Vagina (tissue), 2 donors: ENCODE data around the gene NARS2.

ENCODE experiments used
- CTCF ChIP-seq, 3 experiments: fragments of 450-650 bp in 2 of 3; fragments of 200-600 bp in 1 of 3; sonication (generic) in 1 of 3; IDR thresholded peaks; one replicate each; pipeline ENCODE4 v1.5.1; 2017 to 2019; ENCODE audit warnings: antibody characterized with exemption in 3 of 3, mild to moderate bottlenecking in 2 of 3, moderate library complexity in 2 of 3
- POLR2AphosphoS5 ChIP-seq, 2 donors: sonication (generic); formaldehyde crosslinking; IDR thresholded peaks; one replicate each; pipeline ENCODE4 v1.9.0; 2017; ENCODE audit warnings: antibody characterized with exemption in 2 of 2, mild to moderate bottlenecking in 2 of 2, low read depth in 1 of 2; ENCODE audit not compliant: insufficient read depth in 1 of 2

- TF ChIP-seq CTCF (IDR thresholded peaks at IDR 0.05) (no peak), POLR2AphosphoS5 (IDR thresholded peaks at IDR 0.05; ENCODE audit: insufficient read depth in 1 of 2, low read depth in 1 of 2) (no peak)
Measured at GRCh38 chr11:78497293-78497692, 77.4 kb downstream of the NARS2 start.
